Hypothalamus (tissue), 51 donors: Measurements from ENCODE around the gene ATOH8.

Source experiments
- DNase-seq, 51 donors: peaks; one replicate each; lab custom pipeline; 2025; lab: John Stamatoyannopoulos, UW

ATOH8 gene

DNA sequence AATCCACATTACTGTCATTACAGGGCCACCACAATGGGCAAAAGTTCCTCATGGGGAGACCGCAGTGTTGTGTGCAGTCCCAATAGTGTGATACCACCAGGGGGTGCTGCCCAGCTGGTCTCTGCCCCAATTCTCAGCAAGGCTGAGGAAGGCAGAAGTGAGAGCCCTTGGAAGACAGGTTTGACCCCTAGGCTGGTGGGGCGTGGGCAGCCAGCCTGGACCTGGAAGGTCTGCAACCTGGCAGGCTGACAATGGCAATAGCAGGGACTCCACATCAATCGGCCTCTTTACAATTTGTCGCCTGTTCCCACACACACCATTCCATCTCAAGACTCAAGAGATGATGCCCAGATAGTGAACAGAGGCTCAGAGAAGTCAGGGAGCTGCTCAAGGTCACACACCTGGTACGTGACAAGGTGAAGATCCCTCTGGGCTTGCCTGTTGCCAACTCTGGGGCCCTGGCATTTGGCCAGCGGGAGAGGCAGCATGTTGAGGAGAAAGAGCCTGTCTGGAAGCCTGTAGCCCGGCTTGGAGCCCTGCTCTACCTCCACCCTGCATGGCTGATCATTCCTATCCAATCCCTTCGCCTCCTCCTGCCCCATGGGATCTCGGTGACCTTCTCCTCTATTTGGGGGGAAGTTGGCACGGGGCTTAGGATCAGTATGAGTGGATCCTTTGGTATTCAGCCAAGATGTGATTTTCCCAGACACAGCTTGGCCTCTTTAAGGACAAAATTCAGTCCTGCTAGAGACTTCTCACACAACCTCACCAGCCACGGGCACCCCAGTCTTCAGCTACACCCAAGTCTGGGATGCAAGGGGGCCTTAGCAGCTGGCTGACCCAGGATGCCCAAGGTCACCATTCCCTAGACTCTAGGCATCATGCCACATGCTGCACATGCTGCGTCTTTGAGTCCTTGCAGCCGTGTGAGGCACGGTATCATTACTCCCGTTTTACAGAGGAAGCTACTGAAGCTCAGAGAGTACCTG, 2.9 kb upstream of the ATOH8 start:
- peak in 44 of 51 donors; percentile 27 to 87 (median 60) for DNase-seq

DNA sequence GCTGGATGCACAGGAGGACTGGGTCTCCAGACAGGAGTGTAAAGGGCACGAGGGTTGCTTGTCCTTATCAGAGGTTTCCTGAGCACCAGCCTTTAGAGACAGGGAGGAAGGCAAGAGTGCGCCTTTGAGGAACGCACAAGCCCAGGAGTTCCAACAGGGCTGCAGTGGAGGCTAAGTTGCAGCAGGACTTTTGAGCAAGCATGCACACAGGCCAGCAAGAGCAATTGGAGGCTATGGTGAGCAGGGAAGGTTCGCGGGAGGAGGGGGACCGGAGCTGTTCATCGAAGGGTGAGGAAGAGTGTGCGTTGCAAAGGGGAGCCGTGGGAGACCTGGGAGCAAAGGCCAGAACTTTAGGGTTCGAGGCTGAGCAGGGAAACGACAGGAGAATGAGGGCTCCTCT, 2.2 kb upstream of the ATOH8 start:
- no peak for DNase-seq

GRCh38 chr2:85753035-85753524, 711 bp upstream of the ATOH8 start:
- DNase-seq = peak in 5 of 51 donors; percentile 42 to 81 (median 48)

DNA sequence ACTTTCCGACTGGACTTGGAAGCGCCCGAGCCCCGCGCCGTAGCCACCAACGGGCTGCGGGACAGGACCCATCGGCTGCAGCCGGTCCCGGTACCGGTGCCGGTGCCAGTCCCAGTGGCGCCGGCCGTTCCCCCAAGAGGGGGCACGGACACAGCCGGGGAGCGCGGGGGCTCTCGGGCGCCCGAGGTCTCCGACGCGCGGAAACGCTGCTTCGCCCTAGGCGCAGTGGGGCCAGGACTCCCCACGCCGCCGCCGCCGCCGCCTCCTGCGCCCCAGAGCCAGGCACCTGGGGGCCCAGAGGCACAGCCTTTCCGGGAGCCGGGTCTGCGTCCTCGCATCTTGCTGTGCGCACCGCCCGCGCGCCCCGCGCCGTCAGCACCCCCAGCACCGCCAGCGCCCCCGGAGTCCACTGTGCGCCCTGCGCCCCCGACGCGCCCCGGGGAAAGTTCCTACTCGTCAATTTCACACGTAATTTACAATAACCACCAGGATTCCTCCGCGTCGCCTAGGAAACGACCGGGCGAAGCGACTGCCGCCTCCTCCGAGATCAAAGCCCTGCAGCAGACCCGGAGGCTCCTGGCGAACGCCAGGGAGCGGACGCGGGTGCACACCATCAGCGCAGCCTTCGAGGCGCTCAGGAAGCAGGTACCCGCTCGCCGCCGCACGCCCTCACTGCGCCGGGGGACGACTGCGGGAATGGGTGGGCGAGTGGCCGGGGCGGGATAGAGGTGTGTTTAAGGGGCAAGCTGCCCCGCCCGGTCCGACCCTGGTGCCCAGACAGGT, 713 bp downstream of the ATOH8 start:
- DNase-seq = peak in 13 of 51 donors; percentile 19 to 48 (median 32)

DNA sequence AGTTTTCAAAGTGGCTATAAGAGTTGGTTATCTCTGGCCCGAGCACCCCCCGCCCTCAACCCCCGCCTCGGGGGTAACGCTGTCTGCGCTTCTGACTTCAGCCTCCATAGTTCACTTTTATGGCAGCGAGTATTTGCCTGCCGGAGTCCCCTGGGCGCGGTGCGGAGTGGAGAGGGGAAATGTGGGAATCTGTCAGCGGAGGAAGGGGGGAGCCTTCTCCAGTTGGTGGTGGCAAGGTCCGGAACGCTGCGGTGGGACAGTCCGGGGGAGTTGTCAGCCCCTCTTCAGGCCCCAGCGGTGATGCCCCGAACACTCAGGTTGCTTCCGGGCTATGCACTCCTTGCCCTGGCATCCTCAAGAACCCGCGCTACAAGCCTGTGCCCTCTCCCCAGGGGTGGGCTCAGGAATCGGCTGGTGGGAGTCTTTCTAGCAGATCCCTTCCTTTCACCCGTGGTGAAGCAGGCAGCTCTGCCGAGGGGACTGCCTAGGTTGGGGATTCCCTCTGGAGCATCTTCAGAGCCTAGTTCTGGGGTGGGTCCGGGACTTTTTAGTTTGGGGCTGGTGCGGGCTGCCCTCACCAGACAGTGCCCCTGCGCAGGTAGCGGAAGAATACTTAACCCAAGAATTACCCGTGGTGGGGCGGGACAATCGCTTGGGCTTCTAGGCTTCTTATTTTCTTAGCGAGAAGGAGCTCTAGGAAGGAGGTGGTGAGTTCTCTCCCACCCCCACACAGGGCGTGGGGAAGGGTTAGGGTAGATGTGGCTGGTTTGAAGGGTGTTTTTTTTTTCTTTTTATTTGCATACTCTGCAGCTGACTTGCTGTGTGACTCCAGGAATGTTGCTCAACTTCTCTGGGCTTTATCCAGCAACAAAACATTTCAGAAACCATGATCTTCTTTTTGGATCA, 1.6 kb downstream of the ATOH8 start:
- no peak for DNase-seq

- no peak for DNase-seq
Observed at GRCh38 chr2:85756195-85756594, 2.4 kb downstream of the ATOH8 start.

DNA sequence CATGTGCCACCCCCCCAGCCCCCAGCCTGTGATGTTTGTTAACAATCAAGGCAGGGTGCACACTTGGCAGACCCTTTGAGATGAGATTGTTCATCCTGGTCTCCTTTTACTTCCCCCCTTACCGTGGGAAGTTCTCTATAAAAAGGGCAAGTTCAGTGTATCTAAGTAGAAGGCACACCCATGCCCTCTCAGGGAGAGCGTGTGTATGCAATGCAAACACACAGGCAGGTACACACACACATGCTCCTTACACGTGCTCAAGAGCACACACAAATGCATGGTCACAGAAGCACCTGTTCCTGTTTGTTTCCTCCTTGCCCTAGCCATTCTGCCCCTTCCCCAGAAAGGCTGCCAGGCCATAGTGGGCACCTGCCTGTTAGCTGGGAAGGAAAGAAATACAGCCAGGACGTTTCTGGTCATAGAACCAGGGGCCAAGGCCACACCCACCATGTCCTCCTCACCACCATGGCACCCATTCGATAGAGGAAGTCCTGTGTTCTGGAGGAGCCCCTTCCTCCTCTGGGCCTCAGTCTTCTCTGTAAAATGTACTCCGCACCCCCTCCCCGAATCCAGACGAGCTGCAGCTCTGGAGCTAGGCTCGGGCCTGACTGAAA, 3.1 kb downstream of the ATOH8 start:
- no peak for DNase-seq

DNA sequence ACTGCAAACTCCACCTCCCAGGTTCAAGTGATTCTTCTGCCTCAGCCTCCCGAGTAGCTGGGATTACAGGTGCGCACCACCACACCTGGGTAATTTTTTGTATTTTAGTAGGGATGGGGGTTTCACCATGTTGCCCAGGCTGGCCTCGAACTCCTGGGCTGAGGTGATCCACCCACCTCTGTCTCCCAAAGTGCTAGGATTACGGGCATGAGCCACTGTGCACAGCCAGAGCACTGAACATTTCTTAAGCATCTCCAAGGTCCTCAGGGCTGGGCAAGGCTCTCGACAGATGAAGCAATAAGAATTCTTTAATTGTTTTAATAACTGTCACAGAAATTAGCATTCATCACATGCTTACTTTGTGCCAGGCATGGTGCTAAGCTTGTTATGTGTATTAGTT, 4.1 kb downstream of the ATOH8 start:
- no peak for DNase-seq

DNA sequence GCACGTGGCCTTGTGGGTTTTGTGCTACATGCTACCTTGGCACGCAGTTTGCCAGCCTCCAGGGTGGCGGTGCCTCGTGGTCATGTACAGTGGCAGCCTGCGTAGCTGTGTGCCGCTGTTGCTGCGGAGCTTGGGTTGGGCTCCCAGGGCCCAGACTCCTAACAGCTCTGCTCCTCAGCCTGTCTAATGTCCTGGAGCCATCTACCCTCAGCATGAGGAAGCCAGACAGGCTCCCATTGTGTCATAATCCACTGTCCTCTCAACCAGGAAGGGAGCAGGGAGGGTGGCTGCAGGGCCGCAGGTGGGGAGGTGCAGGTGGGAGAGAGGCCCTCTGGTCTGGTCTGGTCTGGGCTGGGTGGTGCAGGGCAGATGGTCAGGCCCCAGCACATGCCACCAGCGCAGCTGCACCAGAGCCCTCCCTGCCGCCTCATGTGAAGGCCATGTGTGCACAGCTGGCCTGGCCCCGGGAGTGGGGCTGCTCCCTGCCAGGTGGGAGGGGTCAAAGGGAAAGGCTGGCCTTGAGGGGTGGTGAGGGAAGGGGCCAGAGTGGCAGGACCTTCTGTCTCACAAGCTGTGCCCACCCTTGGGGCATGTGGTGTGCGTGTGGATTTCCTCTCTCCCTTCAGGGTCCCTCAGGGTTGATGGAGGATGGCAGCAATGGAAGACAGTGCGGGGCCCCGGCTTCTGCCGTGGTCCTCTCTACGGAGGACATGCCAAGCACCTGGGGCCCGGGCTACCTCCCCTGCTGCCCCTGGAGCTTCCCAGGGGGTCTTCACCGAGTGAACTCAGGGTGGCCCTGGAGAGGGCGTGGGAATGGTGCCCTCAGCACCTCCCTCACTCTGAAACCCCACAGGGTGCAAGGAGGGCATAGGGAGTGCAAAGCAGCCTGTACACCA, 4.8 kb downstream of the ATOH8 start:
- DNase-seq = peak in 5 of 51 donors; percentile 17 to 28 (median 20)

DNA sequence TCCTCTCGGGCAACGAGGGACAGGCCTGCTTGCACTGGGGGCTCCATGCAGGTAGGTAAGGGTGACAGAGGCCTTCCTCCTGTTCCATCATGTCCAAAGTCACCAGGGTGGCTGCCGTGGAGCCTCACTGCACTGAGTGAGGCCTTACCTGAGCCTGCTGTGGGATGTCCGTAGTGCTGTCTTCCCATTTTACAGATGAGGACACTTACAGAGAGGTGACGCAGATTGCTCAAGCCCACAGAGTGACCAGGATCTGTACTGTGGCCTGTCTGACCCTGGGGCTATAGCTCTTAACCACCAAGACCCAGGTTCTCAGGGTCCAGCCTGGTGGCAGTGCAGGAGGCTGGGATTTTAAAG, 5.4 kb downstream of the ATOH8 start:
- DNase-seq = no peak

DNA sequence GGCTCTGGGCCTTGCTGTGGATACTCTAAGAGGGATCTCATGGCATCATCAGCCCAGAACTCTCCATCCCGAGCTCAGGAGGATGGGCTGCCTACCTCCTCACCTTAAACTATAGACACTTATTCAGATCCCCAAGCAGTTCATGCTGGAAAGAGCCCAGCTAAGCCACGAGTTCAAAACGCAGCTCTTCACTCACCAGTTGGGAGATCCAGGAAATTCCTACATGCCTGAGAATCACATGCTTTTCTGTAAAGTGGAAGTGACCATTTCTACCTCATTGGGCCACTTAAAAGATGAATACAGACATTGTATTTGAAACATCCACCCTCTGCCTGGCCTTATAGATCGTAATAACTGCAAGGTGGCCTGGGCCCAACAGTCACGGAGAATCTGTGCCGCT, 6.6 kb downstream of the ATOH8 start:
- no peak for DNase-seq

GRCh38 chr2:85760872-85761271, 7.1 kb downstream of the ATOH8 start:
- no peak for DNase-seq

GRCh38 chr2:85761512-85761944, 7.7 kb downstream of the ATOH8 start:
- no peak for DNase-seq

DNA sequence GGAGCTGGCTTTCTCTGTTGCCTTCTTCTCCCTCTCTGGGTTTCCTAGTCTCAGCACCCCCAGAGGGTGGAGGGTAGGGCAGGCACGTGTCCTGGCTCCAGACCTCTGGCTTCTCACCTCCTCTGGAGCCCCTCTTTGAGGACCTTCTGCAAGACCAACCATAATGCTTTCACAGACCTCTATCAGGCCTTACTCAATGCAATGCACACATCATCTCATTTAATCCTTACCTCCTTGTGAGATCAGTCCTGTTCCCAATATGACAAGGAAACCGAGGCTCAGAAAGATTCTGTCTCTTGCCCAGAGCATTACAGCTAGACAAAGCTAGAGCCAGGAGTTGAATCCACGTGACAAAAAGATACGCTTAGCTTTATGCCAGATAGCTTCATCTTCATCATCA, 8.2 kb downstream of the ATOH8 start:
- no peak for DNase-seq

GRCh38 chr2:85763132-85763531, 9.3 kb downstream of the ATOH8 start:
- no peak for DNase-seq

GRCh38 chr2:85763831-85764230, 10.0 kb downstream of the ATOH8 start:
- no peak for DNase-seq

DNA sequence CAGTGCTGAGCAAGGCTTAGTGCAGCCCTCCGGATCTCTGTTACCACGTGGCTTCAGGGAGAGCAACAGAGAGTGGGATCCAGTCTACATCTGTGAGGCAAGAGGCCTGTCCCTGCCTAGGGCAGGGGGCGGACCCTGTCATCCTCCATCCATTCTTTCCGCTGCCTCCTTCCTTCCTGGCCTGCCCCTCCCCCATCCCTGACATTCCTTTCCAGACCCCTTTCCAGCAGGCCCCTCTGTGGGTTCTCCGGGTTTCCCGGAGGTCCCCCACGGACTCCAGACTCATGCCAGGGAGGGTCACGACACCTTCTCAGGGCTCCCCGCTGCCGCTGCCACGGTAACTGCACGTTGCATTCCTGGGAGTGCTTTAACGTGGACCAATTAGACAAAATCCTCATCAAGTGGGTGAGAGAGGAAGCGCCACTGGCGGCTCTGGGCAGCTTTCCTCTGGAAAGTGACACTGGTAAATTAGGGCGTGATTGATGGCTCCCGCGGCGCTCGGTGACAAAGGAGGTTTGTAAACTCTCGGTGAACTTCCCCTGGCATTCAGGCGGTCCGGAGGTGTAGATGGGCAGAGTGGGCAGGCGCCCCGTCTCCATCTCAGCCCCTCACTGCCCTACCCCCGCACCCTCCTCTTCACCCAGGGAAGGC, 11.4 kb downstream of the ATOH8 start:
- peak in 2 of 51 donors; percentile 6 to 22 for DNase-seq

- no peak for DNase-seq
Observed at GRCh38 chr2:85766229-85766628, 12.4 kb downstream of the ATOH8 start.
